Measurements from ENCODE around the gene POLE. TPM values are rescaled to one million over a fixed set of nuclear protein-coding genes. Genes with fewer than 3 reads are reported as not detected.
A peak's percentile ranks its signal among the peaks of the same experiment; 100 is the strongest.
"Not testable (repeated sequence)": the region's sequence is repeated elsewhere in the genome, so short reads cannot be mapped to it uniquely, and the experiment has no call there.

The POLE gene
- total RNA-seq, 2 experiments from 2014 or later: 117 to 123 TPM

GRCh38 chr12:132602572-132603239 is 84.4 kb downstream of the POLE start:
- H3K4me3 Mint-ChIP-seq: no peak overlapping the region
- no peak overlapping the region for H3K27ac Mint-ChIP-seq
- H3K9me3 Mint-ChIP-seq: no peaks in the 10 kb centered on the region

GRCh38 chr12:132601171-132601883 is 85.8 kb downstream of the POLE start:
- H3K9me3 Mint-ChIP-seq: no peaks in the 10 kb centered on the region
- no peak overlapping the region for H3K27ac Mint-ChIP-seq
- H3K27me3 Mint-ChIP-seq: peaks cover 80% of the 10 kb centered on the region
- peak overlapping the region; percentile 56 for H3K4me3 Mint-ChIP-seq
- H3K4me1 Mint-ChIP-seq: peaks cover 17% of the 10 kb centered on the region
- DNase-seq: no peak
- H3K36me3 Mint-ChIP-seq: no peaks in the 10 kb centered on the region

More at GRCh38 chr12:132602572-132603239, 84.4 kb downstream of the POLE start:
- no peak for DNase-seq
- Mint-ChIP-seq H3K4me1 (peaks cover 17% of the 10 kb centered on the region), H3K36me3 (no peaks in the 10 kb centered on the region), H3K27me3 (peaks cover 80% of the 10 kb centered on the region)

GRCh38 chr12:132600048-132601032 is 86.8 kb downstream of the POLE start:
- Mint-ChIP-seq H3K27me3 (peaks cover 81% of the 10 kb centered on the region), H3K4me3 (peak overlapping the region; percentile 56), H3K27ac (no peak overlapping the region), H3K4me1 (peaks cover 16% of the 10 kb centered on the region), H3K36me3 (no peaks in the 10 kb centered on the region), H3K9me3 (no peaks in the 10 kb centered on the region)
- DNase-seq: peak; percentile 45

- Mint-ChIP-seq H3K27me3 (peaks cover 76% of the 10 kb centered on the region), H3K4me1 (peaks cover 16% of the 10 kb centered on the region)
- not testable (repeated sequence) for H3K27ac Mint-ChIP-seq, H3K36me3 Mint-ChIP-seq, H3K4me3 Mint-ChIP-seq, H3K9me3 Mint-ChIP-seq, DNase-seq
These were observed 87.6 kb downstream of the POLE start for GRCh38 chr12:132599502-132599901.

GRCh38 chr12:132597333-132598316 is 89.5 kb downstream of the POLE start:
- no peaks in the 10 kb centered on the region for H3K9me3 Mint-ChIP-seq
- H3K27me3 Mint-ChIP-seq: peaks cover 78% of the 10 kb centered on the region
- H3K36me3 Mint-ChIP-seq: no peaks in the 10 kb centered on the region
- H3K4me3 Mint-ChIP-seq: peak overlapping the region; percentile 77
- peaks cover 16% of the 10 kb centered on the region for H3K4me1 Mint-ChIP-seq
- no peak for DNase-seq
- H3K27ac Mint-ChIP-seq: no peak overlapping the region

GRCh38 chr12:132596016-132596415 is 91.1 kb downstream of the POLE start:
- Mint-ChIP-seq H3K27me3 (peaks cover 65% of the 10 kb centered on the region), H3K4me3 (no peak overlapping the region)
- no peak for DNase-seq

GRCh38 chr12:132595183-132595582 is 92.0 kb downstream of the POLE start:
- Mint-ChIP-seq H3K27me3 (peaks cover 58% of the 10 kb centered on the region), H3K9me3 (no peaks in the 10 kb centered on the region), H3K4me1 (peaks cover 11% of the 10 kb centered on the region), H3K36me3 (no peaks in the 10 kb centered on the region), H3K27ac (no peak overlapping the region), H3K4me3 (no peak overlapping the region)
- DNase-seq: no peak

More at GRCh38 chr12:132596016-132596415, 91.1 kb downstream of the POLE start:
- Mint-ChIP-seq H3K9me3 (no peaks in the 10 kb centered on the region), H3K27ac (no peak overlapping the region), H3K36me3 (no peaks in the 10 kb centered on the region), H3K4me1 (peaks cover 15% of the 10 kb centered on the region)

GRCh38 chr12:132593938-132594358 is 93.2 kb downstream of the POLE start:
- no peaks in the 10 kb centered on the region for H3K9me3 Mint-ChIP-seq
- DNase-seq: peak; percentile 29
- no peak overlapping the region for H3K4me3 Mint-ChIP-seq

GRCh38 chr12:132593521-132593920 is 93.6 kb downstream of the POLE start:
- H3K27me3 Mint-ChIP-seq: peaks cover 42% of the 10 kb centered on the region

More at GRCh38 chr12:132593938-132594358, 93.2 kb downstream of the POLE start:
- Mint-ChIP-seq H3K27ac (no peak overlapping the region), H3K4me1 (peaks cover 8% of the 10 kb centered on the region), H3K27me3 (peaks cover 47% of the 10 kb centered on the region), H3K36me3 (no peaks in the 10 kb centered on the region)

GRCh38 chr12:132593071-132593470 is 94.1 kb downstream of the POLE start:
- H3K9me3 Mint-ChIP-seq: no peaks in the 10 kb centered on the region
- peaks cover 40% of the 10 kb centered on the region for H3K27me3 Mint-ChIP-seq
- H3K4me3 Mint-ChIP-seq: no peak overlapping the region
- DNase-seq: no peak
- no peaks in the 10 kb centered on the region for H3K36me3 Mint-ChIP-seq
- peaks cover 5% of the 10 kb centered on the region for H3K4me1 Mint-ChIP-seq
- no peak overlapping the region for H3K27ac Mint-ChIP-seq

More at GRCh38 chr12:132593521-132593920, 93.6 kb downstream of the POLE start:
- DNase-seq: no peak
- H3K9me3 Mint-ChIP-seq: no peaks in the 10 kb centered on the region
- H3K27ac Mint-ChIP-seq: no peak overlapping the region
- H3K4me1 Mint-ChIP-seq: peaks cover 5% of the 10 kb centered on the region
- H3K36me3 Mint-ChIP-seq: no peaks in the 10 kb centered on the region
- no peak overlapping the region for H3K4me3 Mint-ChIP-seq

- no peak for DNase-seq
- Mint-ChIP-seq H3K9me3 (no peaks in the 10 kb centered on the region), H3K27ac (no peak overlapping the region)
These were observed 94.7 kb downstream of the POLE start for GRCh38 chr12:132592282-132592970.

GRCh38 chr12:132591107-132591935 is 95.8 kb downstream of the POLE start:
- no peak for DNase-seq
- Mint-ChIP-seq H3K27me3 (peaks cover 24% of the 10 kb centered on the region), H3K4me3 (no peak overlapping the region), H3K36me3 (no peaks in the 10 kb centered on the region), H3K9me3 (no peaks in the 10 kb centered on the region), H3K27ac (no peak overlapping the region), H3K4me1 (no peaks in the 10 kb centered on the region)

More at GRCh38 chr12:132592282-132592970, 94.7 kb downstream of the POLE start:
- peaks cover 1% of the 10 kb centered on the region for H3K4me1 Mint-ChIP-seq
- H3K4me3 Mint-ChIP-seq: no peak overlapping the region
- peaks cover 35% of the 10 kb centered on the region for H3K27me3 Mint-ChIP-seq
- no peaks in the 10 kb centered on the region for H3K36me3 Mint-ChIP-seq

Measured in activated naive CD8-positive, alpha-beta T cell treated with anti-CD3 and anti-CD28 coated beads for 36 hours (primary cell).